Stimulated activated CD8-positive, alpha-beta memory T cell treated with anti-CD3 and anti-CD28 coated beads, Interleukin-7, amount 100 ng/mL, for 1 hour (primary cell): ENCODE measurements around the gene ACSL5.
"Not testable (repeated sequence)": the region's sequence is repeated elsewhere in the genome, so short reads cannot be mapped to it uniquely, and the experiment has no call there.

ENCODE experiments used
- DNase-seq, 2 donors: peaks; one replicate each; pipeline ENCODE4 v3.0.0-alpha.2; 2020; ENCODE audit warnings: low read depth in 2 of 2

The ACSL5 gene

GRCh38 chr10:112374724-112375541, 1.0 kb downstream of the ACSL5 start:
- no peak for DNase-seq

- peak in 1 of 2 donors; percentile 21 for DNase-seq
Measured at GRCh38 chr10:112375721-112376395, 1.9 kb downstream of the ACSL5 start.

- DNase-seq, result no peak
Measured at GRCh38 chr10:112376396-112376790, 2.5 kb downstream of the ACSL5 start.

GRCh38 chr10:112377116-112377515, 3.2 kb downstream of the ACSL5 start:
- not testable (repeated sequence) for DNase-seq

GRCh38 chr10:112379635-112380296, 5.8 kb downstream of the ACSL5 start:
- DNase-seq, result no peak

- DNase-seq, result no peak
Measured at GRCh38 chr10:112382515-112383235, 8.8 kb downstream of the ACSL5 start.

GRCh38 chr10:112383325-112383724, 9.4 kb downstream of the ACSL5 start:
- DNase-seq, result no peak

- DNase-seq, result no peak
Measured at GRCh38 chr10:112384141-112384540, 10.2 kb downstream of the ACSL5 start.

- no peak for DNase-seq
Measured at GRCh38 chr10:112385201-112385600, 11.3 kb downstream of the ACSL5 start.

- not testable (repeated sequence) for DNase-seq
Measured at GRCh38 chr10:112388056-112388455, 14.1 kb downstream of the ACSL5 start.

GRCh38 chr10:112388548-112388947, 14.6 kb downstream of the ACSL5 start:
- DNase-seq, result no peak

GRCh38 chr10:112389271-112389822, 15.4 kb downstream of the ACSL5 start:
- no peak for DNase-seq

GRCh38 chr10:112390125-112390703, 16.3 kb downstream of the ACSL5 start:
- no peak for DNase-seq

- no peak for DNase-seq
Measured at GRCh38 chr10:112393341-112393740, 19.4 kb downstream of the ACSL5 start.

- DNase-seq, result no peak
Measured at GRCh38 chr10:112393827-112394226, 19.9 kb downstream of the ACSL5 start.

- DNase-seq, result no peak
Measured at GRCh38 chr10:112394475-112394875, 20.6 kb downstream of the ACSL5 start.

- DNase-seq, result no peak
Measured at GRCh38 chr10:112395809-112396530, 22.1 kb downstream of the ACSL5 start.

- DNase-seq, result no peak
Measured at GRCh38 chr10:112397592-112397991, 23.7 kb downstream of the ACSL5 start.

GRCh38 chr10:112402917-112403316, 29.0 kb downstream of the ACSL5 start:
- no peak for DNase-seq

GRCh38 chr10:112404617-112405016, 30.7 kb downstream of the ACSL5 start:
- no peak for DNase-seq

- DNase-seq, result not testable (repeated sequence)
Measured at GRCh38 chr10:112406806-112407205, 32.9 kb downstream of the ACSL5 start.
